Breast epithelium (tissue), 4 donors: ENCODE results near the gene PIGT. TPM values are rescaled to one million over a fixed set of nuclear protein-coding genes. Genes with fewer than 3 reads are reported as not detected.

Experiments used
- DNase-seq, 2 donors: peaks; one replicate each; pipeline ENCODE4 v3.0.0-alpha.2; 2019; ENCODE audit warnings: low spot score in 2 of 2
- H3K27ac ChIP-seq, 2 donors: fragments of 200-600 bp; sonication (generic) in 1 of 2; one replicate each; pipeline ENCODE4 v1.5.1; 2016 to 2019; ENCODE audit warnings: mild to moderate bottlenecking in 1 of 2
- H3K27me3 ChIP-seq, 2 donors: fragments of 200-600 bp; sonication (generic) in 1 of 2; one replicate each; pipeline versions ENCODE4 v1.5.1 to v1.6.0; 2017 to 2019; ENCODE audit warnings: control low read depth in 1 of 2, mild to moderate bottlenecking in 1 of 2
- H3K36me3 ChIP-seq: fragments of 200-600 bp; one replicate; pipeline ENCODE4 v1.5.1; 2019
- H3K4me1 ChIP-seq, 2 donors: fragments of 200-600 bp; sonication (generic); one replicate each; pipeline ENCODE4 v1.5.1; 2016 to 2019; ENCODE audit warnings: control low read depth in 1 of 2
- H3K4me3 ChIP-seq, 3 donors: fragments of 200-600 bp; sonication (generic); 1 replicate in 2 of 3; 2 replicates in 1 of 3; pipeline ENCODE4 v1.5.1; 2016 to 2019; ENCODE audit warnings: mild to moderate bottlenecking in 3 of 3, moderate library complexity in 2 of 3
- H3K9me3 ChIP-seq, 2 donors: fragments of 200-600 bp; sonication (generic) in 1 of 2; one replicate each; pipeline ENCODE4 v1.5.1; 2016 to 2019; ENCODE audit warnings: control low read depth in 1 of 2
- POLR2A ChIP-seq: fragments of 450-650 bp; IDR thresholded peaks from one replicate; pipeline ENCODE4 v1.6.1; 2016; ENCODE audit warnings: antibody characterized with exemption, mild to moderate bottlenecking, moderate library complexity
- POLR2AphosphoS5 ChIP-seq, 3 donors: sonication (generic); formaldehyde crosslinking; IDR thresholded peaks; one replicate each; pipeline ENCODE4 v1.6.1; 2017; ENCODE audit warnings: antibody characterized with exemption in 3 of 3
- intact Hi-C: fragments of 100-400 bp; cut with DNase I; formaldehyde crosslinking; loops from one replicate; pipeline ENCODE4 v1.15.1; 2023; ENCODE audit warnings: low total_unique reads
- total RNA-seq, 3 donors: library from RNA; depleted of rRNA; stranded (reverse); fragments of >200 nt; gene quantifications; one replicate each; pipeline ENCODE4 v1.1.0, GENCODE V29; 2016
- TF ChIP-seq, protein P1 (sequence below), 3 donors: fragments of 450-650 bp; IDR thresholded peaks; one replicate each; pipeline ENCODE4 v1.5.1; 2016 to 2017; ENCODE audit warnings: antibody characterized with exemption in 3 of 3, mild to moderate bottlenecking in 3 of 3, moderate library complexity in 3 of 3

Gene PIGT
- total RNA-seq, 3 donors from 2014 or later = 74.1 to 103 (median 76.7) TPM

DNA sequence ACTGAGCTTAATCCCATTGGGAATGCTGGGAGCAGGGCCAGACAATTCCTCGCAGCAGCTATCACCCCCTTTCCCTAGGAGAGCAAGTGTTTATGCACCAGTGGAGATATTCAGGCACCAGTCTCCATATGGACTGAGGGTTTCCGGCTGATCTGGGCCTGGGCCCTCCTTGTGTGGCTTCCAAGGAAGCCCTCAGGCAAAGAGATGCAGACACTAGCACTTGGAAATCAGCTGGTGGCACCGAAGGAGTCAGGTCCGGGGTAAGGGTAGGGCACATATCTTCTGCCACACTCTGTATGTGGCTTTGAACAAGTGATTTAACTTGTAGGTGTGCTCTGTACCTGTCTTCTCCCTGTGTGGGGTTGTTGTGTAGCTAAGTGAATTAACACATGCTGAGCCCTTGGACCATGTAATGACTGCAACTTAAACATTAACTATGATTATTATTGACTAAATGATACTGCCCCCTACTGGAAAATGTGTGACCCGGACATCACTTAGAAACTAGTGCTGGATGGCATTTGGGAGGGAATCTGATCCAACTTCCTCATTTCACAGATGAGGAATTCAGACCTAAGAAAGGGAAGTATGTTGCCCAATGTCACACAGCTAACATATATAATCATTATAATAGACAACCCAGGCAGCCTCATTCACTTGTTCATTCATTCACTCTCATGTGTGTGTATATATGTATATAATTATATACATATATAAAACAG, 34.3 kb downstream of the PIGT start:
- no peak for DNase-seq
- H3K27ac ChIP-seq = peak overlapping the region in 1 of 2 donors; percentile 38

DNA sequence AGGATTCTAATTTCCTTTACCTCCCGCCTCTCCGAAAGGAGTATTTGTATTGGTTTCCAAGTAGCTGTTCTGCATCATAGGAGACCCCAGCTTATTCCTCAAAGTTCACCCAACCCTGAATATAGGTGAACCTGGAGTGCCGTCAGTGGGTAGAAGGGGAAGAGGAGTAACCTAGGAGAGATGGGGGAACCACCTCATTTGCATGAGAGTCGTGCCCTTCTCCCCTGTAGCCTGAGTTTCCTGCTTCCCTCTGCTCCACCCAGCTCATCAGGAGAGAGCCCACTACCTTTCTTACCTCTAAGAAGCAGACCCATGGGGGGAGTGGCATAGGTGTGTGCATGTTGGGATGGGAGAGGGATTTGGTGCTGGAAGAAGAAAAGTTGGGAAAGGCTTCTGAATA, 36.3 kb downstream of the PIGT start:
- Histone ChIP-seq H3K27ac (no peak overlapping the region), H3K4me3 (no peak overlapping the region), H3K4me1 (no peaks in the 10 kb centered on the region), H3K36me3 (no peaks in the 10 kb centered on the region), H3K9me3 (no peaks in the 10 kb centered on the region), H3K27me3 (no peaks in the 10 kb centered on the region)
- intact Hi-C loops = no loop called here
- TF ChIP-seq POLR2A = no peak
- TF ChIP-seq POLR2AphosphoS5 (IDR thresholded peaks at IDR 0.05) = no peak
- TF ChIP-seq, protein P1, sequence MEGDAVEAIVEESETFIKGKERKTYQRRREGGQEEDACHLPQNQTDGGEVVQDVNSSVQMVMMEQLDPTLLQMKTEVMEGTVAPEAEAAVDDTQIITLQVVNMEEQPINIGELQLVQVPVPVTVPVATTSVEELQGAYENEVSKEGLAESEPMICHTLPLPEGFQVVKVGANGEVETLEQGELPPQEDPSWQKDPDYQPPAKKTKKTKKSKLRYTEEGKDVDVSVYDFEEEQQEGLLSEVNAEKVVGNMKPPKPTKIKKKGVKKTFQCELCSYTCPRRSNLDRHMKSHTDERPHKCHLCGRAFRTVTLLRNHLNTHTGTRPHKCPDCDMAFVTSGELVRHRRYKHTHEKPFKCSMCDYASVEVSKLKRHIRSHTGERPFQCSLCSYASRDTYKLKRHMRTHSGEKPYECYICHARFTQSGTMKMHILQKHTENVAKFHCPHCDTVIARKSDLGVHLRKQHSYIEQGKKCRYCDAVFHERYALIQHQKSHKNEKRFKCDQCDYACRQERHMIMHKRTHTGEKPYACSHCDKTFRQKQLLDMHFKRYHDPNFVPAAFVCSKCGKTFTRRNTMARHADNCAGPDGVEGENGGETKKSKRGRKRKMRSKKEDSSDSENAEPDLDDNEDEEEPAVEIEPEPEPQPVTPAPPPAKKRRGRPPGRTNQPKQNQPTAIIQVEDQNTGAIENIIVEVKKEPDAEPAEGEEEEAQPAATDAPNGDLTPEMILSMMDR (IDR thresholded peaks at IDR 0.05) = no peak
- DNase-seq = no peak

More for the DNA sequence above, 34.3 kb downstream of the PIGT start:
- H3K4me1 ChIP-seq = no peaks in the 10 kb centered on the region
- no peaks in the 10 kb centered on the region for H3K36me3 ChIP-seq
- no peaks in the 10 kb centered on the region for H3K27me3 ChIP-seq
- H3K4me3 ChIP-seq = no peak overlapping the region
- intact Hi-C loops = no loop called here
- TF ChIP-seq POLR2A (no peak), POLR2AphosphoS5 (IDR thresholded peaks at IDR 0.05) (no peak)
- TF ChIP-seq, protein P1 (IDR thresholded peaks at IDR 0.05) = peak; percentile 25 to 43 (median 25)
- no peaks in the 10 kb centered on the region for H3K9me3 ChIP-seq

DNA sequence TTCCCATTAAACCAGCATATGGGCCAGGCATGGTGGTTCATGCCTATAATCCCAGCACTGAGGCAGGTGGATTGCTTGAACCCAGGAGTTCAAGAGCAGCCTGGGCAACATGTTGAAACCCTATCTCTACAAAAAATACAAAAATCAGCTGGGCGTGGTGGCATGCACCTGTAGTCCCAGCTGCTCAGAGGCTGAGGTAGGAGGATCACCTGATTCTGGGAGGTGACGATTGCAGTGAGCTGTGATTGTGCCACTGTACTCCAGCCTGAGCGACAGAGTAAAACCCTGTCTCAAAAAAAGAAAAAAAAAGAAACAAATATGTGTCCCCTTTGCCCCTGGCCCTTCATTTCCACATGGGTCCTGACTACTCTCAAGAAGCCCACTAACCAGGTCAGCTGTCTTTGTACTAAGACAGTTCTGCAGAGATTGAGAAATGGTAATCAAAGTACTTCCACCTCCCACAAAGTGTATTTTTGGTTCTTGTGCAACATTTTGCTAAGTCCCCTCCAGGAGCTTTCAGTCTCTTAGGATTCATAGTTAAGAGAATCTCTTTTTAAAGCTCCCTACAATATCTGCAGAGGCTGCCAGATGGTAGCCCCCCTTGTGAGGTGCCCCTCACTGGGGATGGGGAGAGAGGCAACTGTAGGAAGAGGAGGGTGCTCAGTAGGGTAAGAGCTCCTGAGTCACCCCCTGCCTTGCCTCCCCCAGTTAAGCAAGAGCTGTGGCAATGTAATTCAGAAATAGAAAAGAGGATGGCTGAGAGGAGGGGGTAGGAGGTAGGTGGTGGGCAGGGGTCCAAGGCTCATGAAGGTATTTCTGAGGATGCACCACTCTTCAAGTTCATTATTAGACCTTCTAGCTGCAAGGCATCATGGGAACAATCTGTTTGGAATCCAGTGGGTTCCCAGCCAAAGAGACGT, 37.1 kb downstream of the PIGT start:
- TF ChIP-seq POLR2A = no peak
- TF ChIP-seq, protein P1 (IDR thresholded peaks at IDR 0.05) = no peak
- H3K27ac ChIP-seq = no peak overlapping the region
- no peak for DNase-seq
- no peaks in the 10 kb centered on the region for H3K36me3 ChIP-seq
- intact Hi-C loops = no loop called here
- no peaks in the 10 kb centered on the region for H3K9me3 ChIP-seq
- H3K4me3 ChIP-seq = no peak overlapping the region
- H3K4me1 ChIP-seq = no peaks in the 10 kb centered on the region
- H3K27me3 ChIP-seq = no peaks in the 10 kb centered on the region

DNA sequence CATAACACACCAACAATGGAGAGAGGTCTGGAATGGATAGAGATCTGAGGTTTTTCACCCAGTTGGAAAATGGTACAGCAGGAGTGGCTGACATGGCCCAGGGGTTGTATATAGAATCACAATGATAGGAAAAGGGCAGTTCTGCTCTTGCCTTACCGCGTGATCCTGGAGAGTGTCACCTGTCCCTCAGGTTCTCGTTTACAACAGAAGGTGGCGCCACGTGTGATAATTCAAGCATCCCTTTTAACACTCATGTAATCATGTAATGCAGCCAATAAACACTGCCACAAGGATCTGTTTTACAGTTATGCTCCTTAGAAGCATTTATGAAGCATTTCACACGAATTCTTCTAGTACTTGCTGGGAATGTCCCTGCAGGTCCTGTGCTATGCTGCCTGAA, 40.7 kb downstream of the PIGT start:
- H3K9me3 ChIP-seq = no peaks in the 10 kb centered on the region
- intact Hi-C loops = no loop called here
- H3K4me1 ChIP-seq = no peaks in the 10 kb centered on the region
- no peak overlapping the region for H3K4me3 ChIP-seq
- H3K36me3 ChIP-seq = no peaks in the 10 kb centered on the region
- no peaks in the 10 kb centered on the region for H3K27me3 ChIP-seq
- no peak for DNase-seq
- no peak overlapping the region for H3K27ac ChIP-seq
- no peak for TF ChIP-seq POLR2AphosphoS5 (IDR thresholded peaks at IDR 0.05)
- TF ChIP-seq, protein P1 (IDR thresholded peaks at IDR 0.05) = peak in 1 of 3 donors; percentile 39

DNA sequence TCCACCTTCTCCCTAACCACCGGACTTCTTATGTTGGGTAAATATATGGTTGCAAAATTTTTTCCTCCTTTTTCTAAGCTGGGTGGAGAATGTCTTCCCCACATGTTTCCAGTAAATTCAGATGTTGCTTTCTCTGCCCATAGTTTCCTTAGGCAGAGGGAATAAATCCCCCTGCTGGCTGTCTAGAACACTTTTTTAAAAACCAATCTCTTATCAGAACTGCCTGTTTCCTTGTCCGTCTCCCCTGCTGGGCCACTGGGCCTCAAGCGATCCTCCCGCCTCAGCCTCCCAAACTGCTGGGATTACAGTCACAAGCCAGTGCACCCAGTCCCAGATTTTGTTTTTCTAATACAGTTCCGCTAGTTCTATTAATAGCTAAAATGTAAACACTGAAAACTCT, 43.7 kb downstream of the PIGT start:
- H3K4me3 ChIP-seq = no peak overlapping the region
- H3K36me3 ChIP-seq = no peaks in the 10 kb centered on the region
- H3K27me3 ChIP-seq = no peaks in the 10 kb centered on the region
- H3K27ac ChIP-seq = no peak overlapping the region
- intact Hi-C loops = no loop called here
- H3K4me1 ChIP-seq = no peaks in the 10 kb centered on the region
- H3K9me3 ChIP-seq = no peaks in the 10 kb centered on the region
- TF ChIP-seq, protein P1 (IDR thresholded peaks at IDR 0.05) = no peak
- TF ChIP-seq POLR2AphosphoS5 (IDR thresholded peaks at IDR 0.05) (no peak), POLR2A (no peak)
- DNase-seq = no peak
